ENCODE results near the gene TMA7.

Gene TMA7

GRCh38 chr3:48408823-48409281 lies 31.2 kb upstream of the TMA7 start:
- DNase-seq, result no peak

GRCh38 chr3:48409291-48410201 lies 30.5 kb upstream of the TMA7 start:
- DNase-seq, result no peak

- no peak for DNase-seq
Measured at GRCh38 chr3:48410205-48411040, 29.6 kb upstream of the TMA7 start.

GRCh38 chr3:48411041-48411588 lies 28.9 kb upstream of the TMA7 start:
- no peak for DNase-seq

GRCh38 chr3:48411606-48412374 lies 28.3 kb upstream of the TMA7 start:
- no peak for DNase-seq

GRCh38 chr3:48412375-48413001 lies 27.6 kb upstream of the TMA7 start:
- DNase-seq, result no peak

- no peak for DNase-seq
Measured at GRCh38 chr3:48413086-48413485, 27.0 kb upstream of the TMA7 start.

- no peak for DNase-seq
Measured at GRCh38 chr3:48413611-48414010, 26.4 kb upstream of the TMA7 start.

GRCh38 chr3:48414376-48415250 lies 25.4 kb upstream of the TMA7 start:
- DNase-seq, result peak in 27 of 51 donors; percentile 12 to 70 (median 42)

- DNase-seq, result no peak
Measured at GRCh38 chr3:48415251-48415953, 24.7 kb upstream of the TMA7 start.

GRCh38 chr3:48416091-48416505 lies 24.0 kb upstream of the TMA7 start:
- DNase-seq, result no peak

GRCh38 chr3:48416546-48416945 lies 23.5 kb upstream of the TMA7 start:
- no peak for DNase-seq

GRCh38 chr3:48417529-48418108 lies 22.4 kb upstream of the TMA7 start:
- no peak for DNase-seq

GRCh38 chr3:48418140-48418539 lies 21.9 kb upstream of the TMA7 start:
- no peak for DNase-seq

- DNase-seq, result no peak
Measured at GRCh38 chr3:48418651-48419050, 21.4 kb upstream of the TMA7 start.

- DNase-seq, result no peak
Measured at GRCh38 chr3:48419149-48419548, 20.9 kb upstream of the TMA7 start.

- DNase-seq, result no peak
Measured at GRCh38 chr3:48419597-48419996, 20.5 kb upstream of the TMA7 start.

- DNase-seq, result no peak
Measured at GRCh38 chr3:48420561-48420960, 19.5 kb upstream of the TMA7 start.

GRCh38 chr3:48422272-48422671 lies 17.8 kb upstream of the TMA7 start:
- no peak for DNase-seq

Measured in hypothalamus (tissue), 51 donors.